Sigmoid colon (tissue), 7 donors: ENCODE measurements around the gene CD81. TPM values are rescaled to one million over a fixed set of nuclear protein-coding genes. Genes with fewer than 3 reads are reported as not detected.

Source experiments
- DNase-seq: peaks from one replicate; pipeline ENCODE4 v3.0.0-alpha.2; 2019
- H3K27ac ChIP-seq, 4 donors: fragments of 200-600 bp; sonication (generic); one replicate each; pipeline ENCODE4 v1.5.1; 2016 to 2019; ENCODE audit warnings: mild to moderate bottlenecking in 1 of 4
- H3K27me3 ChIP-seq, 3 donors: fragments of 200-600 bp; sonication (generic); one replicate each; pipeline ENCODE4 v1.5.1; 2019; ENCODE audit warnings: mild to moderate bottlenecking in 1 of 3
- H3K36me3 ChIP-seq, 4 donors: fragments of 200-600 bp; sonication (generic); one replicate each; pipeline ENCODE4 v1.5.1; 2016 to 2019
- H3K4me1 ChIP-seq, 4 donors: fragments of 200-600 bp; sonication (generic); one replicate each; pipeline ENCODE4 v1.5.1; 2017 to 2019
- H3K4me3 ChIP-seq, 4 donors: fragments of 200-600 bp; sonication (generic); one replicate each; pipeline ENCODE4 v1.5.1; 2017 to 2019; ENCODE audit warnings: mild to moderate bottlenecking in 2 of 4, moderate library complexity in 1 of 4
- H3K9me3 ChIP-seq, 4 donors: fragments of 200-600 bp in 3 of 4; sonication (generic) in 3 of 4; one replicate each; pipeline versions ENCODE4 v1.5.1 to v1.6.1; 2013 to 2019
- CTCF ChIP-seq, 4 experiments: fragments of 450-650 bp in 3 of 4; fragments of 200-600 bp in 1 of 4; IDR thresholded peaks; one replicate each; pipeline ENCODE4 v1.5.1; 2016 to 2019; ENCODE audit warnings: antibody characterized with exemption in 4 of 4, mild to moderate bottlenecking in 3 of 4, moderate library complexity in 2 of 4
- EP300 ChIP-seq, 4 donors: sonication (generic); formaldehyde crosslinking; IDR thresholded peaks; one replicate each; pipeline ENCODE4 v1.6.1; 2017; ENCODE audit warnings: antibody characterized with exemption in 4 of 4
- POLR2A ChIP-seq, 2 donors: fragments of 450-650 bp; IDR thresholded peaks; one replicate each; pipeline ENCODE4 v1.6.1; 2016; ENCODE audit warnings: antibody characterized with exemption in 2 of 2, mild to moderate bottlenecking in 2 of 2, moderate library complexity in 2 of 2
- POLR2AphosphoS5 ChIP-seq, 4 donors: sonication (generic); formaldehyde crosslinking; IDR thresholded peaks; one replicate each; pipeline ENCODE4 v1.6.1; 2017; ENCODE audit warnings: antibody characterized with exemption in 4 of 4
- WGBS, 2 donors: extraction: QIAGEN DNeasy Blood & Tissue Kit; methylation state at CpG; one replicate each; pipeline ENCODE4 v1.1.7; 2013; 5-methylcytosine and 5-hydroxymethylcytosine counted together
- intact Hi-C: fragments of 100-400 bp; cut with DNase I; formaldehyde crosslinking; loops from one replicate; pipeline ENCODE4 v1.15.1; 2023
- polyA plus RNA-seq, 3 donors: library from polyadenylated mRNA; stranded (reverse); fragments of 200-250 nt; gene quantifications; one replicate each; pipeline ENCODE4 v1.2.3, GENCODE V29; 2013
- total RNA-seq, 4 donors: library from RNA; depleted of rRNA; stranded (reverse); fragments of >200 nt; gene quantifications; one replicate each; pipeline ENCODE4 v1.1.0, GENCODE V29; 2016
- donor health status: healthy with polysubstance abuse.
- donor health status: Bipolar disorder and iron deficiency.
- donor health status: healthy.

The CD81 gene, protein sequence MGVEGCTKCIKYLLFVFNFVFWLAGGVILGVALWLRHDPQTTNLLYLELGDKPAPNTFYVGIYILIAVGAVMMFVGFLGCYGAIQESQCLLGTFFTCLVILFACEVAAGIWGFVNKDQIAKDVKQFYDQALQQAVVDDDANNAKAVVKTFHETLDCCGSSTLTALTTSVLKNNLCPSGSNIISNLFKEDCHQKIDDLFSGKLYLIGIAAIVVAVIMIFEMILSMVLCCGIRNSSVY
- total RNA-seq (100 to 1,000 TPM; 401 to 625 (median 493) TPM), polyA plus RNA-seq (100 to 1,000 TPM in 1 of 3 donors, 10 to 100 TPM in 2; 67.9 to 313 (median 90.6) TPM)

- intact Hi-C loops: loop anchor here (2.0 kb wide), 2 partner anchors 44 to 62 kb away; no protein-coding TSS in a partner anchor
- 7% methylated on average over 65 of the region's 65 CpGs for WGBS, 2 donors
- Histone ChIP-seq H3K4me3 (peak within 1 kb of the TSS; percentile 86 to 100 (median 99)), H3K9me3 (no peaks in the 10 kb centered on the region), H3K36me3 (no peaks in the 10 kb centered on the region), H3K4me1 (peaks cover 0 to 56% (median 44%) of the 10 kb centered on the region in 4 donors), H3K27me3 (no peaks in the 10 kb centered on the region), H3K27ac (peak within 1 kb of the TSS; percentile 99 to 100 (median 100))
- no peak for DNase-seq
- peak; percentile 69 to 95 (median 94) for TF ChIP-seq POLR2AphosphoS5 (IDR thresholded peaks at IDR 0.05)
- TF ChIP-seq CTCF (IDR thresholded peaks at IDR 0.05): no peak
These were observed at the start of gene CD81 for GRCh38 chr11:2376751-2377451. TSS of gene CD81 (plus strand) at chr11:2377310. CDS start at chr11:2377550, 240 bp downstream.

- no peak overlapping the region for H3K4me3 ChIP-seq
- intact Hi-C loops: no loop called here
- H3K27ac ChIP-seq: no peak overlapping the region
- TF ChIP-seq CTCF (IDR thresholded peaks at IDR 0.05) (no peak), POLR2A (IDR thresholded peaks at IDR 0.05) (no peak), POLR2AphosphoS5 (IDR thresholded peaks at IDR 0.05) (no peak), EP300 (IDR thresholded peaks at IDR 0.05) (no peak)
- H3K4me1 ChIP-seq: peaks cover 0 to 5% (median 0%) of the 10 kb centered on the region in 4 donors
- 90% methylated on average over 11 of the region's 11 CpGs for WGBS, 2 donors
- no peaks in the 10 kb centered on the region for H3K36me3 ChIP-seq
- no peaks in the 10 kb centered on the region for H3K27me3 ChIP-seq
- DNase-seq: no peak
- H3K9me3 ChIP-seq: no peaks in the 10 kb centered on the region
These were observed 49.1 kb upstream of the CD81 start for GRCh38 chr11:2328021-2328420.

- no peaks in the 10 kb centered on the region for H3K9me3 ChIP-seq
- no peak overlapping the region for H3K4me3 ChIP-seq
- no peaks in the 10 kb centered on the region for H3K36me3 ChIP-seq
- intact Hi-C loops: no loop called here
- peaks cover 0 to 5% (median 0%) of the 10 kb centered on the region in 4 donors for H3K4me1 ChIP-seq
- TF ChIP-seq POLR2AphosphoS5 (IDR thresholded peaks at IDR 0.05): no peak
- no peak for TF ChIP-seq CTCF (IDR thresholded peaks at IDR 0.05)
- no peak for TF ChIP-seq POLR2A (IDR thresholded peaks at IDR 0.05)
- no peak for TF ChIP-seq EP300 (IDR thresholded peaks at IDR 0.05)
- WGBS, 2 donors: 94 to 95% methylated on average over 15 of the region's 15 CpGs
- no peak for DNase-seq
- H3K27me3 ChIP-seq: no peaks in the 10 kb centered on the region
- no peak overlapping the region for H3K27ac ChIP-seq
These were observed 48.3 kb upstream of the CD81 start for GRCh38 chr11:2328656-2329354.

DNA sequence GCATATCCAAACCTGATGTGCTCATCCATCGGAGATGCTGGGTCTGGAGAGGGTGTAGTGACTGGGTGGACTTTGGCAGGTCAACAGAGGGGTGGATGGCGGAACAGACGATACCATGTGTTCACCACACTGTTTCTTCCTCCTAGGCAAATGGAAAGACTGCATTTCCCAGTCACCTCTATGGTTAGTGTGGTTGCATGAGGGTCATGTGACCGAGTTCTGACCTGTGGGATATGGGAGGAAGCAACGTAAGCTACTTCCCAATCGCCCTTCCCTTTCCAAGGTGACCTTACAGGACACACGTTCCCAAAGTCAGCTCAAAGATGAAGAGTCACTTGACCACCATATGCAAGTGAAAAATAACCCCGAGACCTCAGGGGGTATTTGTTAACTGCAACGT lies 47.6 kb upstream of the CD81 start:
- no peak overlapping the region for H3K27ac ChIP-seq
- H3K4me1 ChIP-seq: peaks cover 0 to 5% (median 0%) of the 10 kb centered on the region in 4 donors
- intact Hi-C loops: no loop called here
- H3K9me3 ChIP-seq: no peaks in the 10 kb centered on the region
- H3K4me3 ChIP-seq: no peak overlapping the region
- TF ChIP-seq POLR2AphosphoS5 (IDR thresholded peaks at IDR 0.05): no peak
- TF ChIP-seq EP300 (IDR thresholded peaks at IDR 0.05): no peak
- TF ChIP-seq CTCF (IDR thresholded peaks at IDR 0.05): no peak
- TF ChIP-seq POLR2A (IDR thresholded peaks at IDR 0.05): no peak
- H3K27me3 ChIP-seq: no peaks in the 10 kb centered on the region
- 81 to 92% methylated on average over 9 of the region's 9 CpGs for WGBS, 2 donors
- no peaks in the 10 kb centered on the region for H3K36me3 ChIP-seq
- DNase-seq: no peak
